Hypothalamus (tissue), 51 donors: Measurements from ENCODE around the gene DPP8.
A peak's percentile ranks its signal among the peaks of the same experiment; 100 is the strongest.
"Not testable (repeated sequence)": the region's sequence is repeated elsewhere in the genome, so short reads cannot be mapped to it uniquely, and the experiment has no call there.

Source experiments
- DNase-seq, 51 donors: peaks; one replicate each; lab custom pipeline; 2025; lab: John Stamatoyannopoulos, UW

DPP8 gene

GRCh38 chr15:65528461-65529060 lies 11.1 kb upstream of the DPP8 start:
- no peak for DNase-seq

GRCh38 chr15:65525622-65526021 lies 8.1 kb upstream of the DPP8 start:
- peak in 10 of 51 donors; percentile 7 to 54 (median 31) for DNase-seq

GRCh38 chr15:65524226-65524625 lies 6.7 kb upstream of the DPP8 start:
- no peak for DNase-seq

- DNase-seq: no peak
Observed at GRCh38 chr15:65521350-65521749, 3.9 kb upstream of the DPP8 start.

GRCh38 chr15:65518633-65519285 lies 1.3 kb upstream of the DPP8 start:
- DNase-seq: no peak

- DNase-seq: no peak
Observed at GRCh38 chr15:65517866-65518207, 348 bp upstream of the DPP8 start.

GRCh38 chr15:65512807-65513416 lies 4.6 kb downstream of the DPP8 start:
- DNase-seq: peak in 27 of 51 donors; percentile 6 to 59 (median 22)

GRCh38 chr15:65512189-65512588 lies 5.3 kb downstream of the DPP8 start:
- DNase-seq: no peak

- DNase-seq: no peak
Observed at GRCh38 chr15:65509321-65509720, 8.2 kb downstream of the DPP8 start.

GRCh38 chr15:65494076-65494475 lies 23.4 kb downstream of the DPP8 start:
- no peak for DNase-seq

- no peak for DNase-seq
Observed at GRCh38 chr15:65484876-65485275, 32.6 kb downstream of the DPP8 start.

GRCh38 chr15:65476903-65477302 lies 40.6 kb downstream of the DPP8 start:
- no peak for DNase-seq

GRCh38 chr15:65470866-65471265 lies 46.6 kb downstream of the DPP8 start:
- DNase-seq: no peak

- no peak for DNase-seq
Observed at GRCh38 chr15:65468229-65468909, 49.1 kb downstream of the DPP8 start.

GRCh38 chr15:65466901-65467300 lies 50.6 kb downstream of the DPP8 start:
- no peak for DNase-seq

- DNase-seq: not testable (repeated sequence)
Observed at GRCh38 chr15:65463096-65463495, 54.4 kb downstream of the DPP8 start.

GRCh38 chr15:65460741-65461347 lies 56.6 kb downstream of the DPP8 start:
- no peak for DNase-seq

- not testable (repeated sequence) for DNase-seq
Observed at GRCh38 chr15:65455256-65455655, 62.2 kb downstream of the DPP8 start.

- DNase-seq: no peak
Observed at GRCh38 chr15:65451989-65452388, 65.5 kb downstream of the DPP8 start.

- no peak for DNase-seq
Observed at GRCh38 chr15:65450556-65450955, 66.9 kb downstream of the DPP8 start.

GRCh38 chr15:65447145-65447544 lies 70.3 kb downstream of the DPP8 start:
- DNase-seq: no peak
